Activated CD8-positive, alpha-beta T cell treated with anti-CD3 and anti-CD28 coated beads for 36 hours (primary cell): ENCODE measurements around the gene C5AR2. TPM values are rescaled to one million over a fixed set of nuclear protein-coding genes. Genes with fewer than 3 reads are reported as not detected.
"Not testable (repeated sequence)": the region's sequence is repeated elsewhere in the genome, so short reads cannot be mapped to it uniquely, and the experiment has no call there.

Experiments
- ATAC-seq: fragments of 200-7000 bp; cut with Tn5 transposase; one replicate; pipeline ENCODE4 v1.10.0; 2021; ENCODE audit warnings: mild to moderate bottlenecking, moderate library complexity
- CTCF ChIA-PET: fragments of 350-600 bp; sonication (Branson Sonifier 250); formaldehyde crosslinking; loops from one replicate; lab custom pipeline; 2021; ENCODE audit warnings: antibody characterized with exemption; lab: Charles Lee
- POLR2A ChIA-PET: fragments of 350-600 bp; sonication (Branson Sonifier 250); formaldehyde crosslinking; loops from one replicate; lab custom pipeline; 2021; ENCODE audit warnings: antibody characterized with exemption; lab: Charles Lee
- DNase-seq: peaks from one replicate; pipeline ENCODE4 v3.0.0-alpha.2; 2020
- H3K27ac Mint-ChIP-seq: one replicate; pipeline ENCODE4 v1.8.0; 2021; ENCODE audit warnings: mild to moderate bottlenecking, mixed read lengths
- H3K27me3 Mint-ChIP-seq: one replicate; pipeline ENCODE4 v1.8.0; 2021; ENCODE audit warnings: mixed read lengths
- H3K36me3 Mint-ChIP-seq: one replicate; pipeline ENCODE4 v1.8.0; 2021; ENCODE audit warnings: low read depth, mixed read lengths
- H3K4me1 Mint-ChIP-seq: one replicate; pipeline ENCODE4 v1.8.0; 2021; ENCODE audit warnings: low read depth, mixed read lengths
- H3K4me3 Mint-ChIP-seq: one replicate; pipeline ENCODE4 v1.8.0; 2021; ENCODE audit warnings: mild to moderate bottlenecking, moderate library complexity, mixed read lengths
- H3K9me3 Mint-ChIP-seq: one replicate; pipeline ENCODE4 v1.8.0; 2021; ENCODE audit warnings: mixed read lengths
- intact Hi-C: fragments of 100-400 bp; cut with micrococcal nuclease; formaldehyde crosslinking; loops from one replicate; pipeline ENCODE4 v1.10.0; 2022
- total RNA-seq, 2 experiments: library from RNA; stranded (reverse); gene quantifications; one replicate each; pipeline ENCODE4 v1.2.3, GENCODE V29; 2021
- TF ChIP-seq, protein P1 (sequence below): fragments of 200-600 bp; IDR thresholded peaks from one replicate; pipeline ENCODE4 v1.8.0; 2022; ENCODE audit warnings: antibody characterized with exemption, mild to moderate bottlenecking

Gene C5AR2
- total RNA-seq, 2 experiments from 2014 or later = 0.18 TPM; not detected in 1

- no peak overlapping the region for H3K27ac Mint-ChIP-seq
- peaks cover 5% of the 10 kb centered on the region for H3K4me1 Mint-ChIP-seq
- H3K4me3 Mint-ChIP-seq = no peak overlapping the region
- TF ChIP-seq, protein P1, sequence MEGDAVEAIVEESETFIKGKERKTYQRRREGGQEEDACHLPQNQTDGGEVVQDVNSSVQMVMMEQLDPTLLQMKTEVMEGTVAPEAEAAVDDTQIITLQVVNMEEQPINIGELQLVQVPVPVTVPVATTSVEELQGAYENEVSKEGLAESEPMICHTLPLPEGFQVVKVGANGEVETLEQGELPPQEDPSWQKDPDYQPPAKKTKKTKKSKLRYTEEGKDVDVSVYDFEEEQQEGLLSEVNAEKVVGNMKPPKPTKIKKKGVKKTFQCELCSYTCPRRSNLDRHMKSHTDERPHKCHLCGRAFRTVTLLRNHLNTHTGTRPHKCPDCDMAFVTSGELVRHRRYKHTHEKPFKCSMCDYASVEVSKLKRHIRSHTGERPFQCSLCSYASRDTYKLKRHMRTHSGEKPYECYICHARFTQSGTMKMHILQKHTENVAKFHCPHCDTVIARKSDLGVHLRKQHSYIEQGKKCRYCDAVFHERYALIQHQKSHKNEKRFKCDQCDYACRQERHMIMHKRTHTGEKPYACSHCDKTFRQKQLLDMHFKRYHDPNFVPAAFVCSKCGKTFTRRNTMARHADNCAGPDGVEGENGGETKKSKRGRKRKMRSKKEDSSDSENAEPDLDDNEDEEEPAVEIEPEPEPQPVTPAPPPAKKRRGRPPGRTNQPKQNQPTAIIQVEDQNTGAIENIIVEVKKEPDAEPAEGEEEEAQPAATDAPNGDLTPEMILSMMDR = no peak
- H3K36me3 Mint-ChIP-seq = no peaks in the 10 kb centered on the region
- DNase-seq (no peak), ATAC-seq (no peak)
- no peaks in the 10 kb centered on the region for H3K9me3 Mint-ChIP-seq
- ChIA-PET POLR2A (no interaction called here), CTCF (interaction anchor here (0.7 kb wide), 1 partner anchor 10 kb away, joined by 3 read pairs; no protein-coding TSS in a partner anchor)
- H3K27me3 Mint-ChIP-seq = no peaks in the 10 kb centered on the region
- intact Hi-C loops = no loop called here
Measured at GRCh38 chr19:47331490-47331889, 485 bp upstream of the C5AR2 start.

DNA sequence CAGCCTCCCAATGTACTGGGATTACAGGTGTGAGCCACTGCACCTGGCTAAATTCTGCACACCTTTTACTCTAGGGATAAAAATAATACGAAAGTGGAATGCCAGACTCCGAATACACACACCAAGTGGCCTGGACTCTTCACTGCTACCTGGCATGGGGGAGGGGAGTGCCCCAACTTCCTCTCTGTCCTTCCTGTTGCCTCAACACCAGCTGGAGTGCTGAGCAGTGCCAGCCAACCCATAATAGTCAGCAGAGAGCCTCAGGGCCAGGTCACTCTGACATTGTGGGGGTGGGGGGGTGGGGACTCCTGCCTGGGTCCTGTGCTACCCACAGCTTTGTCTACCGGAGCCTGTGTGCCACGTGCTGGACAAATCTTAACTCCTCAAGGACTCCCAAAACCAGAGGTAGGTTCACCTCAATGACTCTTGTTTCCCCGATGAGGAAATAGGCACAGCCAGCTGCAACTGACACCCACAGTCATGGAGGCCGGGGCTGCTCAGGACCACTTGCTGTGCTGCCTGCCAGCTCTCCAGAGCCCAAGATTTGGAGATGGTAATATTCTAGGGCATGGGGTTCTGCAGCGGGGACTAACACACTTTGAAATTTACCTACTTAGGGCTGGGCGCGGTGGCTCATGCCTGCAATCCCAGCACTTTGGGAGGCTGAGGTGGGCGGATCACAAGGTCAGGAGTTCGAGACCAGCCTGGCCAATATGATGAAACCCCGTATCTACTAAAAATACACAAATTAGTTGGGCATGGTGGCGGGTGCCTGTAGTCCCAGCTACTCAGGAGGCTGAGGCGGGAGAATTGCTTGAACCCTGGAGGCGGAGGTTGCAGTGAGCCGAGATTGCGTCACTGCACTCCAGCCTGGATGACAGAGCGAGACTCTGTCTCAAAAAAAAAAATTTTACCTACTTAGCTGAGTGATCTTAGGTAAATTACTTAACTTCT is 5.1 kb downstream of the C5AR2 start:
- H3K9me3 Mint-ChIP-seq, intact Hi-C loops, H3K36me3 Mint-ChIP-seq, H3K4me3 Mint-ChIP-seq, H3K4me1 Mint-ChIP-seq, H3K27me3 Mint-ChIP-seq: not testable (repeated sequence)
- CTCF ChIA-PET = interaction anchor here (1.4 to 5.3 kb wide), 2 partner anchors 12 to 54 kb away, joined by 3 to 27 read pairs; partner anchors contain the start of gene DHX34
- peak; percentile 67 for ATAC-seq
- peak overlapping the region; percentile 30 for H3K27ac Mint-ChIP-seq
- POLR2A ChIA-PET = interaction anchor here (0.9 to 1.1 kb wide), 2 partner anchors 11 to 14 kb away, joined by 3 read pairs; no protein-coding TSS in a partner anchor
- peak; percentile 49 for DNase-seq

- ChIA-PET POLR2A (no interaction called here), CTCF (interaction anchor here (0.9 to 1.8 kb wide), 2 partner anchors 10 to 34 kb away, joined by 3 to 6 read pairs; partner anchors contain the start of gene DHX34)
- Mint-ChIP-seq H3K9me3 (no peaks in the 10 kb centered on the region), H3K4me3 (no peak overlapping the region), H3K27me3 (no peaks in the 10 kb centered on the region), H3K27ac (no peak overlapping the region), H3K36me3 (no peaks in the 10 kb centered on the region), H3K4me1 (peaks cover 8% of the 10 kb centered on the region)
- intact Hi-C loops = no loop called here
- TF ChIP-seq, protein P1 = no peak
- ATAC-seq = no peak
- DNase-seq = no peak
Measured at GRCh38 chr19:47339196-47339880, 7.4 kb downstream of the C5AR2 start.

- CTCF ChIA-PET = interaction anchor here (0.9 to 1.8 kb wide), 3 partner anchors 8 to 36 kb away, joined by 3 to 6 read pairs (median 3); partner anchors contain the start of gene DHX34
- H3K27me3 Mint-ChIP-seq = no peaks in the 10 kb centered on the region
- no peaks in the 10 kb centered on the region for H3K9me3 Mint-ChIP-seq
- intact Hi-C loops = no loop called here
- DNase-seq (no peak), ATAC-seq (no peak)
- no peaks in the 10 kb centered on the region for H3K36me3 Mint-ChIP-seq
- TF ChIP-seq, protein P1 = no peak
- peaks cover 8% of the 10 kb centered on the region for H3K4me1 Mint-ChIP-seq
- H3K27ac Mint-ChIP-seq = no peak overlapping the region
- H3K4me3 Mint-ChIP-seq = no peak overlapping the region
- POLR2A ChIA-PET = no interaction called here
Measured at GRCh38 chr19:47340477-47341208, 8.7 kb downstream of the C5AR2 start.

DNA sequence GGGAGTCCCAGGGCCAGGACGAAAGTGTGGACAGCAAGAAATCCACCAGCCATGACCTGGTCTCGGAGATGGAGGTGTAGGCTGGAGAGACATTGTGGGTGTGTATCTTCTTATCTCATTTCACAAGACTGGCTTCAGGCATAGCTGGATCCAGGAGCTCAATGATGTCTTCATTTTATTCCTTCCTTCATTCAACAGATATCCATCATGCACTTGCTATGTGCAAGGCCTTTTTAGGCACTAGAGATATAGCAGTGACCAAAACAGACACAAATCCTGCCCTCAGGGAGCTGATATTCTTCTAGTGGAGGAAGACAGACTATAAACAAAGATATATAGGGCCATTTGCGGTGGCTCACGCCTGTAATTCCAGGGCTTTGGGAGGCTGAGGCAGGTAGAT is 9.8 kb downstream of the C5AR2 start:
- TF ChIP-seq, protein P1 = no peak
- H3K27ac Mint-ChIP-seq = no peak overlapping the region
- DNase-seq (no peak), ATAC-seq (no peak)
- peaks cover under 1% of the 10 kb centered on the region for H3K4me1 Mint-ChIP-seq
- CTCF ChIA-PET = interaction anchor here (1.3 kb wide), 1 partner anchor 10 kb away, joined by 3 read pairs; no protein-coding TSS in a partner anchor
- POLR2A ChIA-PET = no interaction called here
- H3K9me3 Mint-ChIP-seq = no peaks in the 10 kb centered on the region
- H3K4me3 Mint-ChIP-seq = no peak overlapping the region
- H3K27me3 Mint-ChIP-seq = no peaks in the 10 kb centered on the region
- intact Hi-C loops = no loop called here
- H3K36me3 Mint-ChIP-seq = no peaks in the 10 kb centered on the region
